Bronchial epithelial cell (primary cell): ENCODE measurements around the gene RRP1B. TPM values are rescaled to one million over a fixed set of nuclear protein-coding genes. Genes with fewer than 3 reads are reported as not detected.

ENCODE experiments used
- DNase-seq: peaks from one replicate; pipeline ENCODE4 v3.0.0-alpha.2; 2010; ENCODE audit warnings: low read depth
- FAIRE-seq: peaks from 2 replicates; lab custom pipeline; 2011; peaks lifted over from hg19 to GRCh38; lab: Jason Lieb, UNC
- H3K27me3 ChIP-seq: 2 replicates; pipeline ENCODE4 v1.5.1; 2011; ENCODE audit warnings: low read length; ENCODE audit not compliant: control insufficient read depth, insufficient read depth
- H3K36me3 ChIP-seq: 2 replicates; pipeline ENCODE4 v1.5.1; 2011; ENCODE audit warnings: low read length; ENCODE audit not compliant: control insufficient read depth, insufficient read depth
- H3K4me3 ChIP-seq: 2 replicates; pipeline ENCODE4 v1.5.1; 2011; ENCODE audit warnings: mild to moderate bottlenecking, low read depth, low read length, control low read depth
- CTCF ChIP-seq: IDR thresholded peaks from 2 replicates; pipeline ENCODE4 v1.5.1; 2011; ENCODE audit warnings: mild to moderate bottlenecking, moderate library complexity, low read length, control low read depth, inconsistent platforms; ENCODE audit not compliant: insufficient read depth, severe bottlenecking
- total RNA-seq: library from RNA; depleted of rRNA; stranded (reverse); fragments of >200 nt; gene quantifications from 2 replicates; pipeline ENCODE4 v1.2.1, GENCODE V29; 2014

Gene RRP1B
- total RNA-seq, 1 donor from 2014 or later: 31.1 TPM

- Histone ChIP-seq H3K36me3 (no peaks in the 10 kb centered on the region), H3K4me3 (no peak overlapping the region), H3K27me3 (no peaks in the 10 kb centered on the region)
- TF ChIP-seq CTCF: no peak
- no peak for DNase-seq
- no peak for FAIRE-seq
Measured at GRCh38 chr21:43635436-43635835, 23.9 kb upstream of the RRP1B start.

DNA sequence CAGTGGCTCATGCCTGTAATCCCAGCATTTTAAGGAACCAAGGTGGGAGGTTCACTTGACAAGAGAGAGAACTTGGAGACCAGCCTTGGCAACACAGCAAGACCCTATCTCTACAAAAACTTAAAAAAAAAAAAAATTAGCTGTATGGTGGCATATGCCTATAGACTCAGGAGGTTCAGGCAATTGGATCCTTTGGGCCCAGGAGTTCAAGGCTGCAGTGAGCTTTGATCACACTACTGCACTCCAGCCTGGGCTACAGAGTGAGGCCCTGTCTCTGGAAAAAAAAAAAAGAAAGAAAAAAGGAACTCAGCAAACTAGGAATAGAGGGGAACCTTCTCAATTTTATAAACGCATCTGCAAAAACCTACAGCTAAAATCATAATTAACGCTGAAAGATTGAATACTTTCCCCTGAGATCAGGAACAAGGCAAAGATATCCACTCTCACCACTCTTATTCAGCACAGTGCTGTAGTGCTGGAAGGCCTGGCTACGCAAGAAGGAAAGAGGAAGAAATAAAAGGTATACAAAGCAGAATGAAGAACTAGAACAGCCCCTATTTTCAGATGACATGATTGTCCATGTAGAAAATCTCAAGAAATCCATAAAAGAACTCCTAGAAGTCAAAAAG lies 21.7 kb upstream of the RRP1B start:
- Histone ChIP-seq H3K4me3 (no peak overlapping the region), H3K27me3 (no peaks in the 10 kb centered on the region), H3K36me3 (no peaks in the 10 kb centered on the region)
- no peak for DNase-seq
- TF ChIP-seq CTCF: no peak
- FAIRE-seq: no peak

DNA sequence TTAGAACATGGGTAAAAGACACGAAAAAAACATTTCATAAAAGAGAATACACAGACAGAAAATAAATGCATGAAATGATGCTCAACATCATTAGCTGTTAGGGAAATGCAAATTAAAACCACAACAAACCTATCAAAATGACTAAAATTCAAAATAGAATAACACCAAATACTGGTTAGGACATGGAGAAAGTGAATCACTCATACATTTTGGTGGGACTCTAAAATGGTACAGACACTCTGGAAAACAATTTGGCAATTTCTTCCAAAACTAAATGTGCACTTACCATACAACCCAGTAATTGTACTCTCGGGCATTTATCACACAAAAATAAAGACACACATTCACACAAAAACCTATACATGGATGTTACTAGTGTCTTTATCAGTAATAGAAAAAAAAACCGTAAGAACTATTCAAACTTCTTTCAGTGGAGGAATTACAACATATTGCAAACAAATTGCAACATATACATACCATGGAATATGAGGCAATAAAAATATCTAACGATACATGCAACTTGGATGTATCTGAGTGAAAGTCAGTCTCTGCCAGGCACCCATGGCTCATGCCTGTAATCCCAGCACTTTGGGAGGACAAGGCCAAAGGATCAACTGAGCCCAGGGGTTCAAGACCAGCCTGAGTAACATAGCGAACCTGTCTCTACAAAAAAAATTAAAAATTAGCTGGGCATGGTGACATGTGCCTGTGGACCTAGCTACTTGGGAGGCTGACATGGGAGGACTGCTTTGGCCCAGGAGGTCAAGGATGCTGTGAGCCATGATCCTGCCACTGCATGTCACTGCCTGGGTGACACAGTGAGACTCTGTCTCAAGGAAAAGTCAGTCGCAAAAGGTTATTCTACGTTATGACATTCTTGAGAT lies 19.6 kb upstream of the RRP1B start:
- Histone ChIP-seq H3K27me3 (no peaks in the 10 kb centered on the region), H3K36me3 (no peaks in the 10 kb centered on the region), H3K4me3 (no peak overlapping the region)
- no peak for TF ChIP-seq CTCF
- FAIRE-seq (no peak), DNase-seq (peak; percentile 93)

DNA sequence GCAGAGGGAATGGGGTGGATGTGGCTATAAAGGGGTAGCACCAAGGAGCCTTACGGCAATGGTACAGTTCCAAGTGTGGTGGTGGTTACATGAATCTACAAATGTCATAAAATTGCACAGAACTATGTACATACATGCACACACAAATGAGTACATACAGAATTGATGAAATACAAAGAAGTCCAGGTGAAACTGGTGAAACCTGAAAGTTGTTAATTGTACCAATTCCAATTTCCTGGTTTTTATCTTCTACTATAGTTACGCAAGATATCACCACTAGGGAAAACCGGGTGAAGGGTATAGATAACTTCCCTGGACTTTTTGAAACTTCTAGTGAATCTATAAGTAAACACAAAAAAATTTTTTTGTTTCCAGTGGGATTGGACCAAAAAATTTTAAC lies 19.0 kb upstream of the RRP1B start:
- no peak for TF ChIP-seq CTCF
- FAIRE-seq: no peak
- H3K36me3 ChIP-seq: no peaks in the 10 kb centered on the region
- no peaks in the 10 kb centered on the region for H3K27me3 ChIP-seq
- H3K4me3 ChIP-seq: no peak overlapping the region
- DNase-seq: peak; percentile 44

DNA sequence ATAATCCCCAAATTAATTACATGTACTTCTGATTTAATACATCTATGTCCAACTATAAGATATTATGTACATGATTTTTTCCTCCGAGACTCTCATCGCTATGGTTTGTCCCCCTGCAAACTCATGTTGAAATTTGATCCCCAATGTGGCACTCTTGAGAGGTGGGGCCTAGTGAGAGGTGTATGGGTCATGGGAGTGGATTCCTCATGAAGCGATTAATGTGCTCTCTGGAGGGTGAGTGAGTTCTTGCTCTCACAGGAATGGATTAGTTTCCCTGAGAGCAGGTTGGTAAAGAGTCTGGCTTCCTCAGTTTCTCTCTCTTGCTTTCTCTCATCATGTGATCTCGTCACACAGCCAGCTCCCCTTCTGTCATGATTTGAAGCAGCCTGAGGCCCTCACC lies 16.2 kb upstream of the RRP1B start:
- Histone ChIP-seq H3K27me3 (no peaks in the 10 kb centered on the region), H3K36me3 (no peaks in the 10 kb centered on the region), H3K4me3 (no peak overlapping the region)
- no peak for TF ChIP-seq CTCF
- no peak for FAIRE-seq
- DNase-seq: no peak
